MCF 10A (cell line): ENCODE measurements around the gene HK3. TPM values are rescaled to one million over a fixed set of nuclear protein-coding genes. Genes with fewer than 3 reads are reported as not detected.

ENCODE experiments used
- BruUV-seq: library from RNA; stranded (reverse); fragments of 400-500 nt; replicated peaks from 2 replicates; lab custom pipeline; 2021; lab: Mats Ljungman, UMichigan
- CTCF ChIA-PET: fragments of 300-600 bp; sonication (Branson Sonifier 250); formaldehyde crosslinking; extraction: SDS; loops from one replicate; lab custom pipeline; 2021; ENCODE audit warnings: antibody characterized with exemption, inconsistent platforms; lab: Yijun Ruan, JAX
- POLR2A ChIA-PET: fragments of 300-600, 350-650 bp; sonication (Branson Sonifier 250); formaldehyde crosslinking; extraction: SDS; loops from one replicate; lab custom pipeline; 2020; ENCODE audit warnings: antibody characterized with exemption, inconsistent platforms; lab: Yijun Ruan, JAX
- DNase-seq: peaks from one replicate; pipeline ENCODE4 v3.0.0-alpha.2; 2018; ENCODE audit not compliant: unreplicated experiment
- H3K27ac Mint-ChIP-seq: one replicate; pipeline ENCODE4 v1.8.0; 2022; ENCODE audit warnings: mild to moderate bottlenecking, low read depth, mixed read lengths; ENCODE audit not compliant: unreplicated experiment
- H3K27me3 Mint-ChIP-seq: one replicate; pipeline ENCODE4 v1.8.0; 2022; ENCODE audit warnings: mixed read lengths; ENCODE audit not compliant: insufficient read depth, unreplicated experiment
- H3K36me3 Mint-ChIP-seq: one replicate; pipeline ENCODE4 v1.8.0; 2022; ENCODE audit warnings: mild to moderate bottlenecking, moderate library complexity, mixed read lengths; ENCODE audit not compliant: insufficient read depth, unreplicated experiment
- H3K4me1 Mint-ChIP-seq: one replicate; pipeline ENCODE4 v1.8.0; 2022; ENCODE audit warnings: mixed read lengths; ENCODE audit not compliant: insufficient read depth, unreplicated experiment
- H3K4me3 Mint-ChIP-seq: one replicate; pipeline ENCODE4 v1.8.0; 2022; ENCODE audit warnings: mild to moderate bottlenecking, moderate library complexity, mixed read lengths; ENCODE audit not compliant: unreplicated experiment
- H3K9me3 Mint-ChIP-seq: one replicate; pipeline ENCODE4 v1.8.0; 2022; ENCODE audit warnings: mixed read lengths; ENCODE audit not compliant: unreplicated experiment
- intact Hi-C: fragments of 100-400 bp; cut with micrococcal nuclease; formaldehyde crosslinking; loops from 2 replicates; pipeline ENCODE4 v1.14.1; 2022
- total RNA-seq: library from RNA; stranded (reverse); gene quantifications from 2 replicates; pipeline ENCODE4 v1.2.3, GENCODE V29; 2022
- TF ChIP-seq, protein P1 (sequence below): fragments of 200-600 bp; IDR thresholded peaks from one replicate; pipeline ENCODE4 v1.8.0; 2022; ENCODE audit warnings: antibody characterized with exemption, mild to moderate bottlenecking; ENCODE audit not compliant: unreplicated experiment

The HK3 gene
- total RNA-seq, 1 experiment from 2014 or later = not detected

DNA sequence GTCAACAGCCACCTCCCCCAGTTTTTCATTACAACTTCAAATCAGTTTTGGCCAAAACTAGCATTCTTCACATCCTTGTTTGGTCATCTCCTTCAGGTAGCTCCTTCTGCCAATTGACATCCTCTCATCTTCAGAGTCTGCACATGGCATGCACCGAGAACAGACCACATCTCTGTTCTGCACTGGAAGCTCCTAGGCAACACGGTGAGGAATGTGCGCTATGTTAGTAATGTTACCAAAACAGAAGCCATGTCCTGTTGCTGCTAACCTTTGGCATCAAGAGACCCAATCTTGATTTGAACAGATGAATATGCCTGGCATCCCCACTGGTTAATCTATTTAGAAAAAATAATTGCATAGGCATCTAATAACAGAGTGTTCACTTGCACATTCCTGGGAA is 5.1 kb upstream of the HK3 start:
- BruUV-seq = no TSS peak
- intact Hi-C loops = no loop called here
- ChIA-PET CTCF (interaction anchor here (2.1 to 4.3 kb wide), 2 partner anchors 243 to 246 kb away, joined by 10 to 36 read pairs; no protein-coding TSS in a partner anchor), POLR2A (interaction anchor here (1.4 kb wide), 1 partner anchor 14 kb away, joined by 3 read pairs; no protein-coding TSS in a partner anchor)
- TF ChIP-seq, protein P1, sequence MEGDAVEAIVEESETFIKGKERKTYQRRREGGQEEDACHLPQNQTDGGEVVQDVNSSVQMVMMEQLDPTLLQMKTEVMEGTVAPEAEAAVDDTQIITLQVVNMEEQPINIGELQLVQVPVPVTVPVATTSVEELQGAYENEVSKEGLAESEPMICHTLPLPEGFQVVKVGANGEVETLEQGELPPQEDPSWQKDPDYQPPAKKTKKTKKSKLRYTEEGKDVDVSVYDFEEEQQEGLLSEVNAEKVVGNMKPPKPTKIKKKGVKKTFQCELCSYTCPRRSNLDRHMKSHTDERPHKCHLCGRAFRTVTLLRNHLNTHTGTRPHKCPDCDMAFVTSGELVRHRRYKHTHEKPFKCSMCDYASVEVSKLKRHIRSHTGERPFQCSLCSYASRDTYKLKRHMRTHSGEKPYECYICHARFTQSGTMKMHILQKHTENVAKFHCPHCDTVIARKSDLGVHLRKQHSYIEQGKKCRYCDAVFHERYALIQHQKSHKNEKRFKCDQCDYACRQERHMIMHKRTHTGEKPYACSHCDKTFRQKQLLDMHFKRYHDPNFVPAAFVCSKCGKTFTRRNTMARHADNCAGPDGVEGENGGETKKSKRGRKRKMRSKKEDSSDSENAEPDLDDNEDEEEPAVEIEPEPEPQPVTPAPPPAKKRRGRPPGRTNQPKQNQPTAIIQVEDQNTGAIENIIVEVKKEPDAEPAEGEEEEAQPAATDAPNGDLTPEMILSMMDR = no peak
- DNase-seq = no peak
- peaks cover 90% of the 10 kb centered on the region for H3K36me3 Mint-ChIP-seq
- H3K27ac Mint-ChIP-seq = no peak overlapping the region
- no peaks in the 10 kb centered on the region for H3K27me3 Mint-ChIP-seq
- H3K9me3 Mint-ChIP-seq = no peaks in the 10 kb centered on the region
- H3K4me1 Mint-ChIP-seq = no peaks in the 10 kb centered on the region
- no peak overlapping the region for H3K4me3 Mint-ChIP-seq

GRCh38 chr5:176902911-176903664 is 3.9 kb upstream of the HK3 start:
- intact Hi-C loops = no loop called here
- Mint-ChIP-seq H3K4me1 (no peaks in the 10 kb centered on the region), H3K9me3 (no peaks in the 10 kb centered on the region), H3K27ac (no peak overlapping the region), H3K4me3 (no peak overlapping the region), H3K27me3 (no peaks in the 10 kb centered on the region), H3K36me3 (peaks cover 78% of the 10 kb centered on the region)
- no peak for DNase-seq
- no TSS peak for BruUV-seq
- CTCF ChIA-PET = interaction anchor here (0.5 to 4.3 kb wide), 5 partner anchors 90 to 321 kb away, joined by 3 to 36 read pairs (median 3); no protein-coding TSS in a partner anchor
- POLR2A ChIA-PET = interaction anchor here (1.4 kb wide), 1 partner anchor 15 kb away, joined by 3 read pairs; no protein-coding TSS in a partner anchor
- TF ChIP-seq, protein P1 = no peak

DNA sequence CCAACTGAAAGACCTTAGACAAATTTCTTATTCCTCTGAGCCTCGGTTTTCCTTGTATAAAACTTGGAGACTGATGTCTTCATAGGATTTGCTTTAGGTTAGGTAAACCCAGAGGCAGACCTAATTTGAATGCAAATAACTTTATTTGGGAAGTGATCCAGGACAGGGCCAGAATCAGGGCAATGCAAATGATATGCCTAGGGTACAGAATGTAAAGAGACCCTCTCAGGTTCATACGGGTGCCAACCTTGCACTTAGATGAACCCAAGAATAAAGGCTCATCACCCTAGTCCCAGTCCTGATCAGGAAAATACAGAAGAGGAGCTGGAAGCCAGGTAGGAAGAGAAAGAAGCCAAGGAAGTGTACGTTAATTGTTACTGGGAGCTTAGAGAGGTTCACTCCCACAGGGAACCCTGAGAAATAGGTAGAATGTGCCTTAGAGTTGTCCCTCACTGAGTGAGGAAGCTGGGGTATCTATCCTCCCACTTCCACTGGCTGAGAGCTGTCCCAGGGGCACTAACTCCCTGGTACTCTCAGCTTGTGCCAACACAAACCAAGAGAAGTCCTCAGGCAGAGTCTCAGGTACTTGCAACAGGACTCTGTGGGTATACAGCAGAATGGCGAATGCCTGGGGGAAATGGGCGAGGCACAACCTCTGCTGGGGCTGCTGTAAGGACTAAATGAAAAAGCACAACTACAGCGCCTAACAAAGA is 3.1 kb upstream of the HK3 start:
- Mint-ChIP-seq H3K27ac (no peak overlapping the region), H3K27me3 (no peaks in the 10 kb centered on the region), H3K4me1 (no peaks in the 10 kb centered on the region), H3K36me3 (peaks cover 70% of the 10 kb centered on the region), H3K4me3 (no peak overlapping the region), H3K9me3 (no peaks in the 10 kb centered on the region)
- ChIA-PET CTCF (interaction anchor here (0.5 to 4.3 kb wide), 4 partner anchors 178 to 244 kb away, joined by 3 to 36 read pairs (median 6); no protein-coding TSS in a partner anchor), POLR2A (interaction anchor here (1.1 kb wide), 1 partner anchor 11 kb away, joined by 5 read pairs; no protein-coding TSS in a partner anchor)
- no peak for DNase-seq
- TF ChIP-seq, protein P1 = no peak
- intact Hi-C loops = no loop called here
- no TSS peak for BruUV-seq
